Stimulated activated CD8-positive, alpha-beta memory T cell treated with anti-CD3 and anti-CD28 coated beads, Interleukin-7, amount 100 ng/mL, for 48 hours (primary cell): ENCODE measurements around the gene NTSR1.

ENCODE experiments used
- DNase-seq, 2 donors: peaks; one replicate each; pipeline ENCODE4 v3.0.0-alpha.2; 2020; ENCODE audit warnings: low read depth in 1 of 2; ENCODE audit errors: extremely low read depth in 1 of 2

Gene NTSR1

GRCh38 chr20:62779417-62779685 lies 70.7 kb downstream of the NTSR1 start:
- no peak for DNase-seq

- DNase-seq: no peak
Measured at GRCh38 chr20:62780204-62780603, 71.6 kb downstream of the NTSR1 start.

DNA sequence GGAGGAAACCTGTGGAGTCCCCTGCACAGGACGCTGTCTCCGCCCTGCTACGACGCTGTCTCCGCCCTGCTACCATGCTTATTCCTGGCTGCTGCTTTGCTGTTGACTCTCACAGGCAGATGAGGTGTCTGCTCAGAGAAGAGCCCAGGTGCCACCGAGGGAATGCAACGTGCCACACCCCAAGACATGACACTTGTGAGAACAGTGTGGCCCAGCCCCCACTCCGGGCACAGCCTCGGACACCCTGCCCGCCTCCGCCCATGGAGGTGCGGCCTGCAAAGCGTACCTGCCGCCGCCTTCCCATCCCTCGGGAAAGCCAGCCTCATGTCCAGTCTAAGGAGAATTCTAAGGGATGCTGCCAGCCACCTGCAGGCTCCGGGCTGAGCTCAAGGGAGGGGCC lies 72.1 kb downstream of the NTSR1 start:
- DNase-seq: no peak

GRCh38 chr20:62782149-62782892 lies 73.7 kb downstream of the NTSR1 start:
- DNase-seq: no peak

- DNase-seq: no peak
Measured at GRCh38 chr20:62782893-62783278, 74.2 kb downstream of the NTSR1 start.

DNA sequence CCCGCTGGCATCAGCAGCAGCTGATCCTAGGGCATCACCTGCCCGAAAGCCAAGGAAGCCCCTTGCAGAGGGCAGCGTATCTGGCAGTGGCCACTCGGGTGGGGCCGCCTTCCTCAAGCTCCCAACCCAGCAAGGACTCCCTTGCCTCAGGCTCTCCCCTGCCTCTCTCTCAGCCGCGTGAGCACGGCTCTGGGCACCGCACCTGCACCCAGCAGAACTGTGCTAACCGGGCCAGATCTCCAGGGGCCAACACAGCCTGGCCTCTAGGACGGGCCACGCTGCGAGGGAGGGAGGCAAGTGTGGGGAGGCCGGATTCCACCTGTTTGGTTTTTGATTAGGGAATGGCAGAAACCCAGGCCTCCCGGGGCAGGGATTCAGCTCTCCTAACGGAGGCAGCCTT lies 75.9 kb downstream of the NTSR1 start:
- DNase-seq: no peak

GRCh38 chr20:62785393-62785792 lies 76.8 kb downstream of the NTSR1 start:
- no peak for DNase-seq

GRCh38 chr20:62786157-62786556 lies 77.5 kb downstream of the NTSR1 start:
- no peak for DNase-seq

DNA sequence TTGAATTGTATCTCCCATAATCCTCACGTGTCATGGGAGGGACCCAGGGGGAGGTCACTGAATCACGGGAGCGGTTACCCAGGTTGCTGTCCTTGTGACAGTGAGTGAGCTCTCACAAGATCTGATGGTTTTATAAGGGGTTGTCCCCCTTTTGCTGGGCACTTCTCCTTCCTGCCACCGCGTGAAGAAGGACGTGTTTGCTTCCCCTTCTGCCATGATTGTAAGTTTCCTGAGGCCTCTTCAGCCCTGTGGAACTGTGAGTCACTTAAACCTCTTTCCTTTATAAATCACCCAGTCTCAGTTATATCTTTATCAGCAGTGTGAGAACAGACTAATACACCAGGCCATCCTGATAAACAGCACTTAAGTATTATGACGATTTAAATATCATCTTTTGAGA lies 78.7 kb downstream of the NTSR1 start:
- DNase-seq: no peak

- DNase-seq: no peak
Measured at GRCh38 chr20:62787866-62788265, 79.2 kb downstream of the NTSR1 start.

DNA sequence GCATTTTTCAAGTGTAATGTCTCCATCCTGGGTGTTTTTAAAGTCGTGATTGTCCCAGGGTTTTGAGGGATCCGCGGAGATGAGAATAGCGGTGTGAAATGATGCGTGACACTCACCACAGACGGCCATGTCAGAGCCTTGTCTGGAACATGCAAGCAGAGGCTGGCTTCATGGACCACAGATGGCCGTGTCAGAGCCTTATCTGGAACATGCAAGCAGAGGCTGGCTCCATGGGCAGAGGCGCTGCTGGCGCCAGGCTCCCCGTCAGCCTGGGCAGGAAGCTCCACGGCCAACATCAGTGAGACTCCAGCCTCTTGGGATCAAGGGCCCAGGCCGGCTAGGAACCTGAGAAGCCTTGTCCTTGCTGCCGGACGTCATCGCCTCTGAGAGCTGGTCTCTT lies 80.0 kb downstream of the NTSR1 start:
- DNase-seq: no peak

DNA sequence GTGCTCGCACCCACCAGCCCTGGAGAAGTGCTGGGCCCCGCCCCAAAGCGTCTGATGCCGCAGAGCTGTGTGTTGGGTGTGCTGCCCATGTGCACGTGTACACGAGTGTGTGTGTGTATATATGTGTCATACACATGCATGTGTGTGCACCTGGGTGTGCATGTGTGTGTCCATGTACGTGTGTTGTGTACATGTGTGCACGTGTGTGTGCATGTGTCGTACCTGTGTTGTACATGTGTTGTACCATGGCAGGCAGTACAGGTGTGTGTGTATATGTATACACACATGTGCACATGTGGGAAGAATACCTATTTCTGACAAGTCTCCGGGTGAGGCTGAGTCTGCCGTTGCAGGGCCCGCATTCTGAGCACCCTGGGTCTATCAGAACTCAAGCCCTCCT lies 81.4 kb downstream of the NTSR1 start:
- DNase-seq: no peak

- DNase-seq: peak in 1 of 2 donors; percentile 68
Measured at GRCh38 chr20:62791301-62792181, 82.9 kb downstream of the NTSR1 start.

GRCh38 chr20:62792182-62792939 lies 83.7 kb downstream of the NTSR1 start:
- DNase-seq: no peak

DNA sequence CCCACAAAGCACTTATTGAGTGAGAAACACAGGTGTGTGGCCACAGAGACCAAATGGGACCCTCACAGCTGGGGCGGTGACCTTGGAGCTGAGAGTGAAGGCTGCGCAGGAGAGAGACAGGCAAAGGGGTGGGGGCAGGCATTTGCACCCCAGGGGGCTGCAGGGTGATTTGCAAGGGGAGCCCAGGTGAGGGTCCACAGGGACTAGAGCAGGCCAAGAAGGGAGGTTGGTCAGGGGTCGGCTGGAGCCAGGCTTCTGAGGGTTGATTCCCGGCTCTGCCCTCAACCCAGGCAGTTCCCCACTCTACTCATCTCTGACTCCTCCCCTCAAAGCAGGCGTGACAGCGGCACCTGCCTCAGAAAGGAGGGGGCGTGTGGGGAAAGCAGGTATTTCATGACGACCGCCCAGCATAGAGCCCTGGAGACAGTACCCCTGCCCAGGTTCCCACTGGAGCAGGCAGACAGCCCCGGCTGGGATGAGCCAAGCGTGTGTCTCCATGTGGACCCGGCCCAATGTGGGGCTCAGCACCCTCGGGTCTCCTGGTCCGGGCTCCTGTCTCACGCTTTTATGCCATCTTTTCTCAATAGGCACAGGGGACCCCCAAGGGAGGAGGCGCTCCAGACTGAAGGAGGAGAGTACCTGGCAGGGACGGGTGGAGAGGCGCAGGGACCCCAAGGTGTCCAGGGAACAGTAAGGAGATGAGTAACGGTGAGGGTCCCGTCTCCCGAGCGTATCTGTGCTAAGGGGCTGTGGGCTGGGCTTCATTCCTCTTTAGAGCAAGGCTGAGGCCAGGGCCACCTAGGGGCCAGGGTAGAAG lies 84.5 kb downstream of the NTSR1 start:
- no peak for DNase-seq

- no peak for DNase-seq
Measured at GRCh38 chr20:62793757-62794006, 85.0 kb downstream of the NTSR1 start.

DNA sequence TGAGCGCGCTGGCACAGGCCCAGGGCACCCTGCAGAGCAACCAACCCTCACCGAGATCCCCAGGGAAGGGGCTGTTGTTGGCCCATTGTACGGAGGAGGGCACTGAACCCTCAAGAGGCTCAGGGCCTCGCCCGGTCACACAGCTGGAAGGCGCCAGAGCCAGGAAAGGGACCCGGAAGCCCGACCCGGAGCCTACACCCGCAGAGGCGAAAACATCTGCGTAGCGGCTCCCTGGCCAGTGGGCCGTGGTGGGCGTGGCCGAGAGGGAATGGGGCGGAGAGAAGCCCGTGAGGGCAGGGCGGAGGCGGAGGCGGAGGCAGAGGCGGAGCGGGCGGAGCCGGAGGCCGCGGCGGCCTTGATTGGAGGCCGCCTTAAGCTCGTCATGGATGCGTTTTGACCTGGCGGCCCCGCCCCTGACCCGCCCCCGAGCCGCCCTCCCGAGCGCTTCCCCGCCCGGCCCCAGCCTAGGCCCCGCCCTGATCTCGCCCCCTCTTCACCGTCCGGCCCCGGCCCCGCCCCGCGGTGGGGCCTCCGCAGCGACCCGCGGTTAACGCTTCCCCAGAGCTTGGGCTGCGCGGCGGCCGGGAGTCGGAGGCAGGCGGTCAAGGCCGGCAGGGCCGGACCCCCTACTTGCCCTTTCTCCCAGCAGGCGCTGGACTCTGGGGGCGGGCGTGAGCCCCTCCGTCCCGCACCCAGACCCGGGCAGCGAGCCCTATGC lies 85.5 kb downstream of the NTSR1 start:
- DNase-seq: peak; percentile 86 to 88

DNA sequence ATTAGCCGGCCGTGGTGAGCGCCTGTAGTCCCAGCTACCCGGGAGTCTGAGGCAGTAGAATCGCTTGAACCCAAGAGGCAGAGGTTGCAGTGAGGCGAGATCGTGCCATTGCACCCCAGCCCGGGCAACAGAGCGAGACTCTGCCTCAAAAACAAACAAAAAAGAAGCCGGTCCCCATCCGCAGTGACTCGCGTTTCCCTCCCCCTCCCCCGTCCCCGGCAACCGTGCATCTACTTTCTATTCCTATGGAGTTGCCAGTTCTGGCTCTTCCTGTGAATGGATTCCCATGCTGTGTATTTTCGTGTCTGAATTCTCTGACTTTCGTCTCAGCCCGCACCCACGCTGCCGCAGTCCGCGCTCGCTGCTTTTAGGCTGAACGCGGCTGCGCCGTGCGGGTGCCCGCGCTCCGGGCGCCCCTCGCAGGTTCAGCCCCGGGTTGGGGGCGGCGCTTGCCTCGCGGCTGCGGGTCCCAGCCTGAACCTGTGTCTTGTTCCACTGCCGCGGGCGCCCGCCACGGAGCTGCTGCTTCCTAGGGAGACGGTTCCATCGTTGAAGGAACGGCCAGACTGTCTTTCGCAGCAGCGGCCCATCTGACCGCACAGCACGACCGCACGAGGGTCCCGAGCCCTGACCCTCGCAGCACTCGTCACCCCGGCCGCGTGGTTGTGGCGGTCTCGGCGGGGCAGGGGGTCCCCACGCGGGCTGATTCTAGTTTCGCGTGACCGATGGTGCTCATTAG lies 86.6 kb downstream of the NTSR1 start:
- peak in 1 of 2 donors; percentile 61 for DNase-seq

- DNase-seq: no peak
Measured at GRCh38 chr20:62796699-62797491, 88.3 kb downstream of the NTSR1 start.
